ENCODE data around the gene KCNG2.

GRCh38 chr18:79868811-79869541, 71.2 kb downstream of the KCNG2 start:
- no peak for TF ChIP-seq EZH2 (IDR thresholded peaks at IDR 0.05; ENCODE audit: borderline replicate concordance, low read length)
- TF ChIP-seq, protein P1, sequence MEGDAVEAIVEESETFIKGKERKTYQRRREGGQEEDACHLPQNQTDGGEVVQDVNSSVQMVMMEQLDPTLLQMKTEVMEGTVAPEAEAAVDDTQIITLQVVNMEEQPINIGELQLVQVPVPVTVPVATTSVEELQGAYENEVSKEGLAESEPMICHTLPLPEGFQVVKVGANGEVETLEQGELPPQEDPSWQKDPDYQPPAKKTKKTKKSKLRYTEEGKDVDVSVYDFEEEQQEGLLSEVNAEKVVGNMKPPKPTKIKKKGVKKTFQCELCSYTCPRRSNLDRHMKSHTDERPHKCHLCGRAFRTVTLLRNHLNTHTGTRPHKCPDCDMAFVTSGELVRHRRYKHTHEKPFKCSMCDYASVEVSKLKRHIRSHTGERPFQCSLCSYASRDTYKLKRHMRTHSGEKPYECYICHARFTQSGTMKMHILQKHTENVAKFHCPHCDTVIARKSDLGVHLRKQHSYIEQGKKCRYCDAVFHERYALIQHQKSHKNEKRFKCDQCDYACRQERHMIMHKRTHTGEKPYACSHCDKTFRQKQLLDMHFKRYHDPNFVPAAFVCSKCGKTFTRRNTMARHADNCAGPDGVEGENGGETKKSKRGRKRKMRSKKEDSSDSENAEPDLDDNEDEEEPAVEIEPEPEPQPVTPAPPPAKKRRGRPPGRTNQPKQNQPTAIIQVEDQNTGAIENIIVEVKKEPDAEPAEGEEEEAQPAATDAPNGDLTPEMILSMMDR (IDR thresholded peaks at IDR 0.05; ENCODE audit: low read length) = no peak
